GM23338 (cell line): Measurements from ENCODE around the gene TMEM9. TPM values are rescaled to one million over a fixed set of nuclear protein-coding genes. Genes with fewer than 3 reads are reported as not detected.

Experiments used
- CREB1 ChIP-seq: fragments of 250-450 bp; sonication (Bioruptor Pico); IDR thresholded peaks from 2 replicates; pipeline ENCODE4 v1.5.0; 2020; ENCODE audit warnings: low read depth, mild to moderate bottlenecking, moderate library complexity
- ETS1 ChIP-seq: IDR thresholded peaks from 2 replicates; pipeline ENCODE4 v1.6.1; 2016; ENCODE audit warnings: antibody characterized with exemption
- EZH2 ChIP-seq: fragments of 200-600 bp; sonication (generic); IDR thresholded peaks from one replicate; pipeline ENCODE4 v1.8.0; 2017; ENCODE audit warnings: antibody characterized with exemption, mild to moderate bottlenecking, low read depth; ENCODE audit not compliant: unreplicated experiment
- POLR2AphosphoS5 ChIP-seq: IDR thresholded peaks from 2 replicates; pipeline ENCODE4 v1.6.1; 2016; ENCODE audit warnings: antibody characterized with exemption, low read depth
- REST ChIP-seq: IDR thresholded peaks from one replicate; pipeline ENCODE4 v1.6.1; 2018; ENCODE audit warnings: antibody characterized with exemption; ENCODE audit not compliant: unreplicated experiment
- ZNF114 ChIP-seq: fragments of 250-450 bp; sonication (Bioruptor Pico); IDR thresholded peaks from 2 replicates; pipeline ENCODE4 v1.5.0; 2020; ENCODE audit warnings: mild to moderate bottlenecking, moderate library complexity
- ZNF331 ChIP-seq: fragments of 250-450 bp; sonication (Bioruptor Pico); IDR thresholded peaks from 2 replicates; pipeline ENCODE4 v1.5.0; 2020; ENCODE audit warnings: low read depth, mild to moderate bottlenecking, moderate library complexity
- polyA plus RNA-seq: library from polyadenylated mRNA; unstranded; fragments of >200 nt; fragmentation: Nextera tagmentation; extraction: Ambion mirVana; gene quantifications from 2 replicates; pipeline ENCODE4 v1.2.1, GENCODE V29; 2016
- total RNA-seq: library from RNA; depleted of rRNA; stranded (reverse); fragments of >200 nt; shearing (Covaris generic); gene quantifications from 2 replicates; pipeline ENCODE4 v1.2.3, GENCODE V29; 2014
- TF ChIP-seq, protein P1 (sequence below): fragments of 250-450 bp; sonication (Bioruptor Pico); IDR thresholded peaks from 2 replicates; pipeline ENCODE4 v1.5.0; 2020; ENCODE audit warnings: mild to moderate bottlenecking, moderate library complexity

Gene TMEM9
- total and polyA plus RNA-seq, 2 experiments from 2014 or later, result 78.6 to 147 TPM

DNA sequence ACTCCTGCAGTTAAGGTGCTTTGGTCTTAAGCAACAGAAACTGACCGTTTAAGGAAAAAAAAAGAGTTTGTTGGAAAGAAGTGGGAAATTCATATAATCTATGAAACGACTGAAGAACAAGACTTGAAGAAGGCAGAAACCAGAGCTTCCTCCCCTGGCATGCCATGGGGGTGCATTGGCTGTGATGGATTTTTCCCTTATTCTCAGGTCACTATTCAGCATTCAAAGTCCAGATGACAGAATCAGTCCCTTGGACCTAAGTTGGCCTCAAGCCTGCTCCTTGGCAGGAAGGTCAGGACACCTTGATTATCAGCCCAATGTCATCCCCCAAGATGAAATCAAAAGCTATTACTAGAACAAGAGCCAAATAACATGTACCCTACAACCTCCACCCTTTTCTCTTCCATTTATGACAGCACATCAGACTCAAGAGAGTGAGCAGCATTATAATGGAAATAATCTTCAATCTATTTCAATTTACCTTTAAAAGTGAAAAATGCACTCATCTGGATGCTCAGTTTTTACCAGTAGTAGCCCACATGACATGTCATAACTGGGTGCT, 15.8 kb upstream of the TMEM9 start (continued):
- TF ChIP-seq, protein P1, sequence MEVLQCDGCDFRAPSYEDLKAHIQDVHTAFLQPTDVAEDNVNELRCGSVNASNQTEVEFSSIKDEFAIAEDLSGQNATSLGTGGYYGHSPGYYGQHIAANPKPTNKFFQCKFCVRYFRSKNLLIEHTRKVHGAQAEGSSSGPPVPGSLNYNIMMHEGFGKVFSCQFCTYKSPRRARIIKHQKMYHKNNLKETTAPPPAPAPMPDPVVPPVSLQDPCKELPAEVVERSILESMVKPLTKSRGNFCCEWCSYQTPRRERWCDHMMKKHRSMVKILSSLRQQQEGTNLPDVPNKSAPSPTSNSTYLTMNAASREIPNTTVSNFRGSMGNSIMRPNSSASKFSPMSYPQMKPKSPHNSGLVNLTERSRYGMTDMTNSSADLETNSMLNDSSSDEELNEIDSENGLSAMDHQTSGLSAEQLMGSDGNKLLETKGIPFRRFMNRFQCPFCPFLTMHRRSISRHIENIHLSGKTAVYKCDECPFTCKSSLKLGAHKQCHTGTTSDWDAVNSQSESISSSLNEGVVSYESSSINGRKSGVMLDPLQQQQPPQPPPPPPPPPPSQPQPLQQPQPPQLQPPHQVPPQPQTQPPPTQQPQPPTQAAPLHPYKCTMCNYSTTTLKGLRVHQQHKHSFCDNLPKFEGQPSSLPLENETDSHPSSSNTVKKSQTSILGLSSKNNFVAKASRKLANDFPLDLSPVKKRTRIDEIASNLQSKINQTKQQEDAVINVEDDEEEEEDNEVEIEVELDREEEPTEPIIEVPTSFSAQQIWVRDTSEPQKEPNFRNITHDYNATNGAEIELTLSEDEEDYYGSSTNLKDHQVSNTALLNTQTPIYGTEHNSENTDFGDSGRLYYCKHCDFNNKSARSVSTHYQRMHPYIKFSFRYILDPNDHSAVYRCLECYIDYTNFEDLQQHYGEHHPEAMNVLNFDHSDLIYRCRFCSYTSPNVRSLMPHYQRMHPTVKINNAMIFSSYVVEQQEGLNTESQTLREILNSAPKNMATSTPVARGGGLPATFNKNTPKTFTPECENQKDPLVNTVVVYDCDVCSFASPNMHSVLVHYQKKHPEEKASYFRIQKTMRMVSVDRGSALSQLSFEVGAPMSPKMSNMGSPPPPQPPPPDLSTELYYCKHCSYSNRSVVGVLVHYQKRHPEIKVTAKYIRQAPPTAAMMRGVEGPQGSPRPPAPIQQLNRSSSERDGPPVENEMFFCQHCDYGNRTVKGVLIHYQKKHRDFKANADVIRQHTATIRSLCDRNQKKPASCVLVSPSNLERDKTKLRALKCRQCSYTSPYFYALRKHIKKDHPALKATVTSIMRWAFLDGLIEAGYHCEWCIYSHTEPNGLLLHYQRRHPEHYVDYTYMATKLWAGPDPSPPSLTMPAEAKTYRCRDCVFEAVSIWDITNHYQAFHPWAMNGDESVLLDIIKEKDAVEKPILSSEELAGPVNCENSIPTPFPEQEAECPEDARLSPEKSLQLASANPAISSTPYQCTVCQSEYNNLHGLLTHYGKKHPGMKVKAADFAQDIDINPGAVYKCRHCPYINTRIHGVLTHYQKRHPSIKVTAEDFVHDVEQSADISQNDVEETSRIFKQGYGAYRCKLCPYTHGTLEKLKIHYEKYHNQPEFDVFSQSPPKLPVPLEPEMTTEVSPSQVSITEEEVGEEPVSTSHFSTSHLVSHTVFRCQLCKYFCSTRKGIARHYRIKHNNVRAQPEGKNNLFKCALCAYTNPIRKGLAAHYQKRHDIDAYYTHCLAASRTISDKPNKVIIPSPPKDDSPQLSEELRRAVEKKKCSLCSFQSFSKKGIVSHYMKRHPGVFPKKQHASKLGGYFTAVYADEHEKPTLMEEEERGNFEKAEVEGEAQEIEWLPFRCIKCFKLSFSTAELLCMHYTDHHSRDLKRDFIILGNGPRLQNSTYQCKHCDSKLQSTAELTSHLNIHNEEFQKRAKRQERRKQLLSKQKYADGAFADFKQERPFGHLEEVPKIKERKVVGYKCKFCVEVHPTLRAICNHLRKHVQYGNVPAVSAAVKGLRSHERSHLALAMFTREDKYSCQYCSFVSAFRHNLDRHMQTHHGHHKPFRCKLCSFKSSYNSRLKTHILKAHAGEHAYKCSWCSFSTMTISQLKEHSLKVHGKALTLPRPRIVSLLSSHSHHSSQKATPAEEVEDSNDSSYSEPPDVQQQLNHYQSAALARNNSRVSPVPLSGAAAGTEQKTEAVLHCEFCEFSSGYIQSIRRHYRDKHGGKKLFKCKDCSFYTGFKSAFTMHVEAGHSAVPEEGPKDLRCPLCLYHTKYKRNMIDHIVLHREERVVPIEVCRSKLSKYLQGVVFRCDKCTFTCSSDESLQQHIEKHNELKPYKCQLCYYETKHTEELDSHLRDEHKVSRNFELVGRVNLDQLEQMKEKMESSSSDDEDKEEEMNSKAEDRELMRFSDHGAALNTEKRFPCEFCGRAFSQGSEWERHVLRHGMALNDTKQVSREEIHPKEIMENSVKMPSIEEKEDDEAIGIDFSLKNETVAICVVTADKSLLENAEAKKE, result no peak
- no peak for TF ChIP-seq ZNF114
- TF ChIP-seq ETS1, result no peak
- TF ChIP-seq CREB1 (CRISPR knock-in tag), result no peak
- no peak for TF ChIP-seq REST
- TF ChIP-seq ZNF331, result no peak
- no peak for TF ChIP-seq EZH2
- no peak for TF ChIP-seq POLR2AphosphoS5
